GM12878 (cell line): Measurements from ENCODE around the gene HLA-DPB1. TPM values are rescaled to one million over a fixed set of nuclear protein-coding genes. Genes with fewer than 3 reads are reported as not detected.

Experiments
- ATAC-seq: fragments of 200-7000 bp; cut with Tn5 transposase; 3 replicates; pipeline ENCODE4 v1.9.1; 2020; ENCODE audit warnings: mild to moderate bottlenecking, moderate library complexity
- BruUV-seq: library from RNA; stranded (reverse); fragments of 400-500 nt; replicated peaks from 2 replicates; lab custom pipeline; 2021; lab: Mats Ljungman, UMichigan
- CTCF ChIA-PET: fragments of 300-600 bp; sonication (Branson Sonifier 250); formaldehyde crosslinking; extraction: SDS; loops from one replicate; lab custom pipeline; 2021; ENCODE audit warnings: inconsistent platforms; lab: Yijun Ruan, JAX
- POLR2A ChIA-PET: fragments of 350-600 bp; formaldehyde crosslinking; extraction: SDS; loops from one replicate; lab custom pipeline; 2021; ENCODE audit warnings: inconsistent platforms; lab: Charles Lee
- RAD21 ChIA-PET: fragments of 300-600 bp; sonication (Branson Sonifier 250); formaldehyde crosslinking; loops from one replicate; lab custom pipeline; 2023; ENCODE audit warnings: antibody characterized with exemption; ENCODE audit not compliant: unreplicated experiment; lab: Charles Lee
- SMC1A ChIA-PET: fragments of 300-600 bp; sonication (Branson Sonifier 250); formaldehyde crosslinking; loops from one replicate; lab custom pipeline; 2023; ENCODE audit not compliant: unreplicated experiment, uncharacterized antibody; lab: Charles Lee
- DNase-seq: peaks from one replicate; pipeline ENCODE4 v3.0.0-alpha.2; 2011; ENCODE audit warnings: low read depth, low spot score
- FAIRE-seq: peaks from 3 replicates; lab custom pipeline; 2011; peaks lifted over from hg19 to GRCh38; lab: Jason Lieb, UNC
- H2AFZ ChIP-seq: 2 replicates; pipeline ENCODE4 v1.6.0; 2011; ENCODE audit warnings: low read depth, low read length, control low read depth; ENCODE audit not compliant: control insufficient read depth
- H3K27ac ChIP-seq: 2 replicates; pipeline ENCODE4 v1.5.1; 2011; ENCODE audit warnings: control low read depth; ENCODE audit not compliant: control insufficient read depth, insufficient read depth
- H3K27me3 ChIP-seq, 2 experiments: replicated peaks in 1 of 2; 2 replicates each; pipeline versions ENCODE4 v1.6.0 to v1.6.1; 2011; ENCODE audit warnings: low read length in 1 of 2; ENCODE audit not compliant: control insufficient read depth in 2 of 2, insufficient read depth in 2 of 2
- H3K36me3 ChIP-seq, 2 experiments: 2 replicates each; pipeline ENCODE4 v1.5.1; 2011; ENCODE audit warnings: low read length in 1 of 2; ENCODE audit not compliant: control insufficient read depth in 2 of 2, insufficient read depth in 2 of 2
- H3K4me1 ChIP-seq: 2 replicates; pipeline ENCODE4 v1.6.1; 2011; ENCODE audit warnings: mild to moderate bottlenecking, low read length, moderate library complexity, mixed read lengths; ENCODE audit not compliant: control insufficient read depth, insufficient read depth
- H3K4me2 ChIP-seq: 2 replicates; pipeline ENCODE4 v1.6.0; 2011; ENCODE audit warnings: control low read depth; ENCODE audit not compliant: control insufficient read depth, insufficient read depth
- H3K4me3 ChIP-seq: fragments of 200-600 bp; sonication (generic); 2 replicates; pipeline ENCODE4 v1.5.1; 2016
- H3K79me2 ChIP-seq: 2 replicates; pipeline ENCODE4 v1.6.0; 2011; ENCODE audit warnings: low read length; ENCODE audit not compliant: control insufficient read depth, insufficient read depth
- H3K9ac ChIP-seq: 2 replicates; pipeline ENCODE4 v1.8.0; 2011; ENCODE audit warnings: low read length, control low read depth, mixed read lengths; ENCODE audit not compliant: control insufficient read depth, insufficient read depth
- H3K9me3 ChIP-seq: replicated peaks from 3 replicates; pipeline ENCODE4 v1.5.1; 2011; ENCODE audit warnings: mild to moderate bottlenecking, low read length; ENCODE audit not compliant: control insufficient read depth, insufficient read depth
- H4K20me1 ChIP-seq: 2 replicates; pipeline ENCODE4 v1.6.0; 2011; ENCODE audit not compliant: control insufficient read depth, insufficient read depth
- BACH1 ChIP-seq: fragments of 450-650 bp; IDR thresholded peaks from 2 replicates; pipeline ENCODE4 v1.6.1; 2017; ENCODE audit warnings: mild to moderate bottlenecking, borderline replicate concordance
- BHLHE40 ChIP-seq, 2 experiments: fragments of 450-650 bp in 1 of 2; IDR thresholded peaks; 2 replicates each; pipeline ENCODE4 v1.6.1; 2011 to 2017; ENCODE audit warnings: low read depth in 2 of 2, borderline replicate concordance in 1 of 2, improper control_type of control experiment in 1 of 2, low read length in 1 of 2, mild to moderate bottlenecking in 1 of 2
- FOXK2 ChIP-seq: fragments of 450-650 bp; IDR thresholded peaks from 2 replicates; pipeline ENCODE4 v1.6.1; 2017; ENCODE audit warnings: mild to moderate bottlenecking, moderate library complexity
- RAD21 ChIP-seq: IDR thresholded peaks from 2 replicates; pipeline ENCODE4 v1.6.1; 2011; ENCODE audit warnings: mild to moderate bottlenecking, low read depth, low read length, moderate library complexity; ENCODE audit not compliant: insufficient read depth
- SMC3 ChIP-seq: IDR thresholded peaks from 2 replicates; pipeline ENCODE4 v1.6.1; 2011; ENCODE audit warnings: low read length, improper control_type of control experiment, borderline replicate concordance
- SUPT20H ChIP-seq: IDR thresholded peaks from 2 replicates; pipeline ENCODE4 v1.6.1; 2011; ENCODE audit warnings: low read depth, mild to moderate bottlenecking, low read length, moderate library complexity, borderline replicate concordance; ENCODE audit not compliant: control insufficient read depth
- WGBS: methylation state at CpG from one replicate; pipeline ENCODE4 v1.1.6; 2016; ENCODE audit warnings: low lambda C conversion rate; ENCODE audit not compliant: insufficient replicate concordance, insufficient coverage; ENCODE audit errors: missing lambda C conversion rate; 5-methylcytosine and 5-hydroxymethylcytosine counted together
- in situ Hi-C: fragments of 300-500 bp; cut with MboI; formaldehyde crosslinking; loops from 9 replicates; pipeline ENCODE4 v1.14.3; 2018; ENCODE audit warnings: mixed read lengths
- intact Hi-C: fragments of 100-400 bp; cut with micrococcal nuclease; formaldehyde crosslinking; loops from one replicate; pipeline ENCODE4 v1.14.2; 2022; ENCODE audit not compliant: unreplicated experiment
- polyA plus RNA-seq, 11 experiments: library from polyadenylated mRNA; depleted of rRNA in 4 of 11; unstranded in 6 of 11; stranded (reverse) in 5 of 11; fragments of >200 nt; fragmentation: Nextera tagmentation in 4 of 11; fragmentation: Illumina TruSeq in 1 of 11; extraction: Ambion mirVana in 4 of 11; extraction: Trizol in 1 of 11; gene quantifications; 1 replicate in 1 of 11; 2 replicates in 10 of 11; pipeline versions ENCODE4 v1.2.1 to v1.2.3, GENCODE V29; 2011 to 2016; ENCODE audit warnings: inconsistent platforms in 2 of 11, missing spikeins in 2 of 11, low read depth in 1 of 11
- total RNA-seq, 4 experiments: library from RNA; depleted of rRNA in 3 of 4; stranded (reverse); fragments of >200 nt in 3 of 4; fragmentation: Illumina TruSeq in 1 of 4; extraction: Trizol in 1 of 4; gene quantifications; 2 replicates each; pipeline versions ENCODE4 v1.2.1 to v1.2.3, GENCODE V29; 2013 to 2021
- TF ChIP-seq, protein P1 (sequence below): IDR thresholded peaks from 2 replicates; pipeline ENCODE4 v1.6.1; 2011; ENCODE audit warnings: mild to moderate bottlenecking, low read depth, low read length, moderate library complexity; ENCODE audit not compliant: insufficient replicate concordance
- TF ChIP-seq, protein P2 (sequence below), 3 experiments: IDR thresholded peaks in 2 of 3; conservative IDR thresholded peaks in 1 of 3; 2 replicates each; pipeline ENCODE4 v1.5.1; 2011; ENCODE audit warnings: low read depth in 3 of 3, low read length in 3 of 3, mild to moderate bottlenecking in 3 of 3, control low read depth in 2 of 3, moderate library complexity in 2 of 3, inconsistent platforms in 1 of 3, mixed read lengths in 1 of 3; ENCODE audit not compliant: control insufficient read depth in 2 of 3, insufficient read depth in 1 of 3; ENCODE audit errors: extremely low read depth in 1 of 3
- TF ChIP-seq, protein P3 (sequence below): fragments of 450-650 bp; IDR thresholded peaks from 2 replicates; pipeline ENCODE4 v1.6.1; 2017; ENCODE audit warnings: mild to moderate bottlenecking
- TF ChIP-seq, protein P4 (sequence below): fragments of 150-350 bp; IDR thresholded peaks from 2 replicates; pipeline ENCODE4 v1.6.1; 2014; ENCODE audit warnings: mild to moderate bottlenecking, low read depth, low read length

The HLA-DPB1 gene
- total and polyA plus RNA-seq, 10 of the 15 experiments (the other 5 are each of a cell fraction or from before 2014, with no cell fraction given), result 101 to 675 (median 352) TPM

DNA sequence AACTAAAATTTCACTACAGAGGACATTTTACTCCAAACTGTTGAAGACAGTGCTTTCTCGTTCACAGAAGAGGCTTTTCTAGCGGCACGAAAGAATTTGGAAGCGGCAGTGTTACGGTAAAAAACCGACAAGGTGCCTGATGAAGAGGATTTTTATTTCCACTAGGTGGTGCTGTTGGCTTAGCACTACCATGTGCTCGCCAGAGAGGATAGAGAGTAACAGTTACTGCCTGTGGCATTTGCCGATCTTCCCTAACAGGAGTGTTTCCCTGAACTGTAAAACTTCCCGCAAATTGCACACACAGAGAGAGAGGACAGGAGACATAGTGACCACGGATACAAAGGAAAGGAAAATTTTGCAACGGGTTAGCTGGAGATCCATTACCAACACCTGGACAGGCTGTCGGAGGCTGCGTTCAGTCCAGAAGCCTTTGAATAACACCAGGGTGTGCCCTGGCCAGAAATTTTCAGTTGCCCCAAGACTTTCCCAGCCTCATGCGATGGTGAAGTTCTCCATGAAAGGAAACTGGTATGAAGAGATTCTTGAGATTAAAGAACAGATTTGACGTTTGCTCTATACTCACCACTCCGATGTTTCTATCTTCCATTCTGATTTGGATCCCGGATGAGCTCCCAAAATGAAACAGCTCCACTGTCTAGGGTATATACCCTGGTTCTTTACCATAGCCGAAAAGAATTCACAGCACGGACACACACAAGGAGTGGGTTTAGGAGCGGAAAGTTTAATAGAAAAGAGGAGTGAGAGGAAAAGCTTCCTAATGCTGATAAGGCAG, 48.1 kb downstream of the HLA-DPB1 start:
- DNase-seq (no peak), FAIRE-seq (peak; percentile 61), ATAC-seq (peak; percentile 69)
- no peak overlapping the region for H2AFZ ChIP-seq
- ChIA-PET SMC1A (interaction anchor here (1.0 to 8.0 kb wide), 15 partner anchors 9 to 124 kb away, joined by 3 to 55 read pairs (median 5); no protein-coding TSS in a partner anchor), POLR2A (interaction anchor here (0.9 kb wide), 1 partner anchor 10 kb away, joined by 3 read pairs; no protein-coding TSS in a partner anchor), CTCF (interaction anchor here (0.7 to 14.5 kb wide), 24 partner anchors 6 to 546 kb away, joined by 3 to 266 read pairs (median 6); no protein-coding TSS in a partner anchor), RAD21 (interaction anchor here (0.6 to 4.2 kb wide), 10 partner anchors 10 to 125 kb away, joined by 3 to 20 read pairs (median 4); no protein-coding TSS in a partner anchor)
- H3K9ac ChIP-seq, result no peak overlapping the region
- TF ChIP-seq, protein P1, sequence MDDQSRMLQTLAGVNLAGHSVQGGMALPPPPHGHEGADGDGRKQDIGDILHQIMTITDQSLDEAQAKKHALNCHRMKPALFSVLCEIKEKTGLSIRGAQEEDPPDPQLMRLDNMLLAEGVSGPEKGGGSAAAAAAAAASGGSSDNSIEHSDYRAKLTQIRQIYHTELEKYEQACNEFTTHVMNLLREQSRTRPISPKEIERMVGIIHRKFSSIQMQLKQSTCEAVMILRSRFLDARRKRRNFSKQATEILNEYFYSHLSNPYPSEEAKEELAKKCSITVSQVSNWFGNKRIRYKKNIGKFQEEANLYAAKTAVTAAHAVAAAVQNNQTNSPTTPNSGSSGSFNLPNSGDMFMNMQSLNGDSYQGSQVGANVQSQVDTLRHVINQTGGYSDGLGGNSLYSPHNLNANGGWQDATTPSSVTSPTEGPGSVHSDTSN, result no peak
- no peak for TF ChIP-seq BHLHE40 (IDR thresholded peaks at IDR 0.05; ENCODE audit: borderline replicate concordance in 1 of 2, low read depth in 2 of 2, low read length in 1 of 2)
- TF ChIP-seq SMC3, result peak; percentile 57; the same call in 1 of the 2 replicates
- TF ChIP-seq, protein P2, sequence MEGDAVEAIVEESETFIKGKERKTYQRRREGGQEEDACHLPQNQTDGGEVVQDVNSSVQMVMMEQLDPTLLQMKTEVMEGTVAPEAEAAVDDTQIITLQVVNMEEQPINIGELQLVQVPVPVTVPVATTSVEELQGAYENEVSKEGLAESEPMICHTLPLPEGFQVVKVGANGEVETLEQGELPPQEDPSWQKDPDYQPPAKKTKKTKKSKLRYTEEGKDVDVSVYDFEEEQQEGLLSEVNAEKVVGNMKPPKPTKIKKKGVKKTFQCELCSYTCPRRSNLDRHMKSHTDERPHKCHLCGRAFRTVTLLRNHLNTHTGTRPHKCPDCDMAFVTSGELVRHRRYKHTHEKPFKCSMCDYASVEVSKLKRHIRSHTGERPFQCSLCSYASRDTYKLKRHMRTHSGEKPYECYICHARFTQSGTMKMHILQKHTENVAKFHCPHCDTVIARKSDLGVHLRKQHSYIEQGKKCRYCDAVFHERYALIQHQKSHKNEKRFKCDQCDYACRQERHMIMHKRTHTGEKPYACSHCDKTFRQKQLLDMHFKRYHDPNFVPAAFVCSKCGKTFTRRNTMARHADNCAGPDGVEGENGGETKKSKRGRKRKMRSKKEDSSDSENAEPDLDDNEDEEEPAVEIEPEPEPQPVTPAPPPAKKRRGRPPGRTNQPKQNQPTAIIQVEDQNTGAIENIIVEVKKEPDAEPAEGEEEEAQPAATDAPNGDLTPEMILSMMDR (IDR thresholded peaks at IDR 0.05 in 2 of 3, conservative IDR thresholded peaks at IDR 0.05 in 1 of 3; ENCODE audit: control insufficient read depth in 2 of 3, extremely low read depth in 1 of 3, insufficient read depth in 1 of 3, low read depth in 3 of 3, low read length in 3 of 3), result peak; percentile 34 to 46 (median 41); a peak in 4 of 6 replicates
- TF ChIP-seq, protein P3, sequence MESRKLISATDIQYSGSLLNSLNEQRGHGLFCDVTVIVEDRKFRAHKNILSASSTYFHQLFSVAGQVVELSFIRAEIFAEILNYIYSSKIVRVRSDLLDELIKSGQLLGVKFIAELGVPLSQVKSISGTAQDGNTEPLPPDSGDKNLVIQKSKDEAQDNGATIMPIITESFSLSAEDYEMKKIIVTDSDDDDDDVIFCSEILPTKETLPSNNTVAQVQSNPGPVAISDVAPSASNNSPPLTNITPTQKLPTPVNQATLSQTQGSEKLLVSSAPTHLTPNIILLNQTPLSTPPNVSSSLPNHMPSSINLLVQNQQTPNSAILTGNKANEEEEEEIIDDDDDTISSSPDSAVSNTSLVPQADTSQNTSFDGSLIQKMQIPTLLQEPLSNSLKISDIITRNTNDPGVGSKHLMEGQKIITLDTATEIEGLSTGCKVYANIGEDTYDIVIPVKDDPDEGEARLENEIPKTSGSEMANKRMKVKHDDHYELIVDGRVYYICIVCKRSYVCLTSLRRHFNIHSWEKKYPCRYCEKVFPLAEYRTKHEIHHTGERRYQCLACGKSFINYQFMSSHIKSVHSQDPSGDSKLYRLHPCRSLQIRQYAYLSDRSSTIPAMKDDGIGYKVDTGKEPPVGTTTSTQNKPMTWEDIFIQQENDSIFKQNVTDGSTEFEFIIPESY, result peak; percentile 80; the same call in 1 of the 2 replicates
- TF ChIP-seq RAD21, result peak; percentile 63
- TF ChIP-seq FOXK2, result no peak
- no peak for TF ChIP-seq BACH1
- TF ChIP-seq, protein P4, sequence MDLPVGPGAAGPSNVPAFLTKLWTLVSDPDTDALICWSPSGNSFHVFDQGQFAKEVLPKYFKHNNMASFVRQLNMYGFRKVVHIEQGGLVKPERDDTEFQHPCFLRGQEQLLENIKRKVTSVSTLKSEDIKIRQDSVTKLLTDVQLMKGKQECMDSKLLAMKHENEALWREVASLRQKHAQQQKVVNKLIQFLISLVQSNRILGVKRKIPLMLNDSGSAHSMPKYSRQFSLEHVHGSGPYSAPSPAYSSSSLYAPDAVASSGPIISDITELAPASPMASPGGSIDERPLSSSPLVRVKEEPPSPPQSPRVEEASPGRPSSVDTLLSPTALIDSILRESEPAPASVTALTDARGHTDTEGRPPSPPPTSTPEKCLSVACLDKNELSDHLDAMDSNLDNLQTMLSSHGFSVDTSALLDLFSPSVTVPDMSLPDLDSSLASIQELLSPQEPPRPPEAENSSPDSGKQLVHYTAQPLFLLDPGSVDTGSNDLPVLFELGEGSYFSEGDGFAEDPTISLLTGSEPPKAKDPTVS, result no peak
- TF ChIP-seq SUPT20H, result no peak
- BruUV-seq, result no TSS peak
- H4K20me1 ChIP-seq, result no peaks in the 10 kb centered on the region
- intact Hi-C loops (loop anchor here (1.0 to 2.0 kb wide), 3 partner anchors 25 to 125 kb away; no protein-coding TSS in a partner anchor), in situ Hi-C loops (no loop called here)
- H3K79me2 ChIP-seq, result no peaks in the 10 kb centered on the region
- WGBS, result 58% methylated on average over 20 of the region's 20 CpGs
- no peak overlapping the region for H3K4me2 ChIP-seq
- peaks cover 14% of the 10 kb centered on the region for H3K4me1 ChIP-seq
- no peaks in the 10 kb centered on the region for H3K27me3 ChIP-seq
- peaks cover 13% of the 10 kb centered on the region for H3K9me3 ChIP-seq
- H3K4me3 ChIP-seq, result no peak overlapping the region
- no peak overlapping the region for H3K27ac ChIP-seq
- no peaks in the 10 kb centered on the region for H3K36me3 ChIP-seq
